Mucosa of stomach (tissue), 1 donor: ENCODE measurements around the gene TLR1.

Experiments used
- H3K27me3 ChIP-seq: one replicate; pipeline ENCODE4 v1.7.0; 2013; ENCODE audit warnings: mild to moderate bottlenecking, low read length; ENCODE audit not compliant: control insufficient read depth, insufficient read depth
- H3K36me3 ChIP-seq: one replicate; pipeline ENCODE4 v1.7.0; 2013; ENCODE audit warnings: low read length; ENCODE audit not compliant: control insufficient read depth, insufficient read depth
- H3K4me1 ChIP-seq: one replicate; pipeline ENCODE4 v1.7.0; 2013; ENCODE audit warnings: mild to moderate bottlenecking, low read length; ENCODE audit not compliant: control insufficient read depth, insufficient read depth
- H3K4me3 ChIP-seq: one replicate; pipeline ENCODE4 v1.7.0; 2013; ENCODE audit warnings: low read length
- H3K9ac ChIP-seq: one replicate; pipeline ENCODE4 v1.7.0; 2013; ENCODE audit warnings: mild to moderate bottlenecking, low read length, moderate library complexity
- H3K9me3 ChIP-seq: one replicate; pipeline ENCODE4 v1.7.0; 2013; ENCODE audit warnings: mild to moderate bottlenecking, low read length, moderate library complexity; ENCODE audit not compliant: control insufficient read depth
- donor health status: Pancreatic carcinoma.

TLR1 gene

DNA sequence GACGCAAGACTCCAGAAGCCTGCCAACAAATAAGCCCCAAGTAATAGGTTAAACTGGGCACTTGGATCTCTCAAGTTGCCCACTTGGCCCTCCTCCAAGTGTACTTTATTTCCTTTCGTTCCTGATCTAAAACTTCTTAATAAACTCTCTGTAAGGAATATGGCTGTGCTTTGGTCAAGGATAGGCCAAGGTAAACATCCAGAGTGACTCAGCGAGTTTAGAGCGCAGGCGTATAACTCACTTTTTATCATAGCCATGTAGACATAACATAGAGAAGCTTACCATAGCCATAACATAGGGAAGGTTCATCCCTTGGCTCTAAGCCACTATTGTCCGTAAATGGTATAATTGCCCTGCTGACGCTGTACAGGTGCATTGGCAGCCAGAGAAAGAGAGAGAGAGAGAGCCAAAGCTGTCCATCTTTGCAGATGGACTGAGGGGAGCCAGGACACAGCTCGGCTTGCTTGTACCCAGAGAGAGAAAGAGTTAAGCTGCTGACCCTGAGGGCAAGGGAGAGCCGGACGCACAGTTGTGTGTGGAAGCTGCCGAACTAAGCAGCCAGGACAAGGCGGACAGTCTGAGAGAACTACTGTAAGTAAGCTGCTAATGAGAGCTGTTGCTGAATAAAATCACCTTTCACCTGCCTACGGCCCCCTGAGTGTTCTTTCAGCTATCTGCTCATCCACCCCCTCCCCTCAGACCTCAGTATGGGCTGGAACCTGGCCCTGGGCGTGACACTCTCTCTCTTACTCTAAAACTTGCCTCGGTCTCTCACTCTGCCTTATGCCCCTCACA lies 1.8 kb downstream of the TLR1 start:
- Histone ChIP-seq H3K4me3 (no peak overlapping the region), H3K4me1 (no peaks in the 10 kb centered on the region), H3K9ac (no peak overlapping the region), H3K27me3 (no peaks in the 10 kb centered on the region), H3K36me3 (peaks cover 3% of the 10 kb centered on the region), H3K9me3 (no peaks in the 10 kb centered on the region)

DNA sequence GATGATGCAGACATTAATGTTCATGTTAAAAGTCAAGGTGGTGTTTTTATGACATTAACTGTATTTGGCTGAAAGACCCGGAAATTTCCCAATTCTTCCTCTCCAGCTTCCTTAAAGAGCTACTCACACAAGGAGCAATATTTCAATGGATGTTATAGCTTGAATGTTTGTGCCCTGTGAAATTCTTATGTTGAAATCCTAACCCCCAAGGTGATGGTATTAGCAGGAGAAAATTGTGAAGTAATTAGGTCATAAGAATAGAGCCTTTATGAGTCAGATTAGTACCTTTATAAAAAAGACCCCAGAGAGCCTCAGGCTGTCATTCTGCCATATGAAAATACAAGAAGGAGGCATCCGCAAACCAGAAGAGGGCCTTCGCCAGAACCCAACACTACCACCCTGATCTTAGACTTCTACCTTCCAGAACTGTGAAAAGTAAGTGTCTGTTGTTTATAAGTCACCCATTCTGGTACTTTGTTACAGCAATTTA lies 3.6 kb downstream of the TLR1 start:
- Histone ChIP-seq H3K9ac (no peak overlapping the region), H3K4me1 (no peaks in the 10 kb centered on the region), H3K4me3 (no peak overlapping the region), H3K27me3 (no peaks in the 10 kb centered on the region), H3K36me3 (peaks cover 3% of the 10 kb centered on the region), H3K9me3 (no peaks in the 10 kb centered on the region)

DNA sequence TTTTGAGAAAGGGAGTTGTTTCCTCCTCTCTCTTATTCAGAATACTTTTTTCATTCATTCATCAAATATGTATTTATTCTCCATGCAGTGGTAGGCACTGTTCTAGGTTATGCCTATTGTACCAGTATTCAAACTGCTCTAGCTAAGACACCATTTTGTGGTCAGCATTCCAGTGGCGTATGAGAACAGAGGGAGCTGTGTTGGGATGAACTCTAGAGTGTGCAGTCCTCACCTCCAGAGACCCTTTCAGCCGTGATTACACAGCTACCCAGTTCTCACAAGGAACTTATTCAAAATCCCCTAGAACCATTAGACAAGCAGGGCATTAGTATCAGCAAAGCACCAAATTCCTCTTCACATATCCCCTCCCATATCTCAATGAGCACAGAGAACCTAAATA lies 4.2 kb downstream of the TLR1 start:
- no peaks in the 10 kb centered on the region for H3K27me3 ChIP-seq
- no peaks in the 10 kb centered on the region for H3K4me1 ChIP-seq
- no peaks in the 10 kb centered on the region for H3K9me3 ChIP-seq
- H3K9ac ChIP-seq: no peak overlapping the region
- H3K4me3 ChIP-seq: no peak overlapping the region
- H3K36me3 ChIP-seq: peaks cover 3% of the 10 kb centered on the region

DNA sequence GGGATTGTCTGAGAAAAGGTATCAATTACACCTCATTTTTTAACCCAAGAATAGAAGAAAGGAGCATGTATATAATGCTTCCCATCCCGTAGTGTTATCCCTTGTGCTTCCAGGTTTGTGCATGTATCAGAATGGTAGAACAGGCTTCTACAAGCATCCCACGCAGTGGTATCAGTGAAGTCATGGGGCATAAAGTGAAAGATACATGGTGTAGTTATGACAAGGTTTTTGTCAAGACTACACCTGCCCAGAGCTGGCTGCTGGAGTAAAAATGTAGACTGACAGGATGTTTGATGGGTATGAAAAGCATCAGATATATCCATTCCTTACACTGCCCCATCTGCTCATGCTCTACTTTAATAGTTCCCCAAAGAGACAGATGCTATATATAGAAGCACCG lies 9.5 kb downstream of the TLR1 start:
- Histone ChIP-seq H3K36me3 (peaks cover 3% of the 10 kb centered on the region), H3K27me3 (no peaks in the 10 kb centered on the region), H3K9ac (no peak overlapping the region), H3K4me1 (no peaks in the 10 kb centered on the region), H3K9me3 (no peaks in the 10 kb centered on the region), H3K4me3 (no peak overlapping the region)

DNA sequence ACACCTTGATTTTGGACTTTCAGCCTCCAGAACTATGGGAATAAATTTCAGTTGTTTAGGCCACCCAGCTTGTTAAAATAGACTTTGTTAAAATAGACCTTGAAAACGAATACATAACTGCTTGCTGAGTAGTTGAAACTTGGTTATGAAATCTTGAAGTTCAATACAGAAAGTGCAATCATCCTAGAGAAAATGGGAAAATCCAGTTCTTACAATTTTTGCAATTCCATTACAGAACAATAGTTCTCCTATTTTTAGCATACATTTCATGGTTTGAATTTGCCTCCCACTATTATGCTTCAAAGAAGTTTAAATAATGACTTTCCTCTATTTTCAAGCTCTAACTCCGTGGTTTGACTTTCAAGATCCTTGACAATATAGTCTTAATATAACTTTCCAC lies 10.5 kb downstream of the TLR1 start:
- Histone ChIP-seq H3K9ac (no peak overlapping the region), H3K4me1 (no peaks in the 10 kb centered on the region), H3K27me3 (no peaks in the 10 kb centered on the region), H3K9me3 (no peaks in the 10 kb centered on the region), H3K36me3 (no peaks in the 10 kb centered on the region), H3K4me3 (no peak overlapping the region)

DNA sequence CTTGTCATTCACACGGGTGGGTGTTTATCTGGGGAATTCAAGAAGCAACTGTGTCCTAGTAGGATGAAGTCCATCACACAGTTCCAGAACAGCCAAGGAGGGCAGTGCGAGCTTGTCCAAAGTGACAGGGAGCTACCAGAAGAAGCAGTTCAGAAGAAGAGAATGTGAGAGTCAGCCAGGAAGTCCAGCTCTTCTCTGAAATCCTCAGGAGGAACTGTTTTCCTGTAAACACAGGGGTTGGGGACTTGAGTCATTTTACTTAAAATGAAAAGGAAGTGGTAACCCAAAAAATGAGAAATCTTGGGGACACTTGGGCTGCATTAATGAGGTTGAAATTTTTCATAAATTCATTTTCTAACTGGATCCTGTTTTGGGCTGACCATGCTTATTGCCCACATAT lies 13.6 kb downstream of the TLR1 start:
- Histone ChIP-seq H3K4me1 (peaks cover 7% of the 10 kb centered on the region), H3K36me3 (no peaks in the 10 kb centered on the region), H3K9me3 (no peaks in the 10 kb centered on the region), H3K9ac (no peak overlapping the region), H3K4me3 (no peak overlapping the region), H3K27me3 (no peaks in the 10 kb centered on the region)

DNA sequence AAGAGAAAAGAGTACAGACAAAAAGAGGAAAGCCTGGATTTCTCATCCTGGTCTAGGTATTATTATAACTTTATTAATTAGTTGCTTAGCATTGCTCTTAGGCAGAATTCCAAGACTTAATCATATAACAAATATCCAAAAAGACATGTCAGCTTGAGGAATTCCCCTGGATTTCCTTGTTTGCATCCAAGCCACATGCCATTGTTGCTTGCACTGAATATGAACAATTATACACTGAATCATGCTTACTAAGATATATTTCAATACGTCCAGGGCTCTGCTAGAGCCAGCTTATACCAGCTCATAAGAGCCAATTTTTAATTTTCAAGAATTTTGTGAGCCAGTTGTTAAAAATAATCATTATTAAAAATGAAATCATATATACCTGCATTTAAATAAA lies 16.3 kb downstream of the TLR1 start:
- no peaks in the 10 kb centered on the region for H3K27me3 ChIP-seq
- H3K4me3 ChIP-seq: no peak overlapping the region
- no peak overlapping the region for H3K9ac ChIP-seq
- H3K9me3 ChIP-seq: no peaks in the 10 kb centered on the region
- no peaks in the 10 kb centered on the region for H3K36me3 ChIP-seq
- H3K4me1 ChIP-seq: peaks cover 7% of the 10 kb centered on the region

DNA sequence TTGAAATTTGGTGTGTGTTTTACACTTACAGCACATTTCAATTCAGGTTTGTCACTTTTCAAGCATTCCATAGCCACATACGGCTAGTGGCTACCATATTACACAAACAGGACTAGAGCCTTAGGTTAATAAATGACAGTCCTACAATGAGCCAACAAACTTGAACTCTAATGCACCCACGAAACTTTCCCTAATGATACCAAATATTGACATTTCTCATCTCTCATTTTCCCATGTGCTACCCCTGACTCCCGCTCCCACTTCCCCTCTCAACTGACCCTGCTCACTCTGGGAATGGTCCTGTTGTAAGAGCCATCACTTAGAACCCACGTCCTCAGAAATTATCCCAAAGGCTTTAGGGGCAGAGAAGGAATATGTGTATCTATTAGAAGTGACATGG lies 16.9 kb downstream of the TLR1 start:
- Histone ChIP-seq H3K4me1 (peaks cover 7% of the 10 kb centered on the region), H3K36me3 (no peaks in the 10 kb centered on the region), H3K4me3 (no peak overlapping the region), H3K27me3 (no peaks in the 10 kb centered on the region), H3K9ac (no peak overlapping the region), H3K9me3 (no peaks in the 10 kb centered on the region)

DNA sequence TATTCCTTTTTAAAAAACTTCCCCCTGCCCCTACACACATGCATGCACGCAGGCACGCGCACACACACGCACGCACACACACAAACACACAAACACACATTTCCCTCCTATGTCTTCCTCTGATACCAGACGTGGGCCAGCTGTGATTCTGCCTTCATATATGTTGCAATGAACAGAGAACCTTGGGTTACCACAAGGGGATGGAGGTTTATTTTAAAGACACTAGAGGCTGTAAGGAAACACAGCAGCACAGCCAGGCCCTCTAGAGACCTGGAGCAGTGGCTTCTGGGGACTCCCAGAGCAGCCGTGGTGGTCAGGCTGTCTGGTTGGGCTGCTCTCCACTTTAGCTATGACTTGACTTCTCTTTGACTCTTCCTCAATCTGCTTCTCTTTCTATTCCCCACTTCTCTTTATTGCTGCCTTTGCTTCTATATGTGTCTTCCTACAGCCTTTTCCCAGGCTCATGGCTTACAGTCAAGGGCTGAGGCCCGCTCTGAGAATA lies 18.6 kb downstream of the TLR1 start:
- Histone ChIP-seq H3K36me3 (no peaks in the 10 kb centered on the region), H3K9me3 (no peaks in the 10 kb centered on the region), H3K9ac (no peak overlapping the region), H3K27me3 (no peaks in the 10 kb centered on the region), H3K4me3 (no peak overlapping the region), H3K4me1 (peaks cover 7% of the 10 kb centered on the region)

DNA sequence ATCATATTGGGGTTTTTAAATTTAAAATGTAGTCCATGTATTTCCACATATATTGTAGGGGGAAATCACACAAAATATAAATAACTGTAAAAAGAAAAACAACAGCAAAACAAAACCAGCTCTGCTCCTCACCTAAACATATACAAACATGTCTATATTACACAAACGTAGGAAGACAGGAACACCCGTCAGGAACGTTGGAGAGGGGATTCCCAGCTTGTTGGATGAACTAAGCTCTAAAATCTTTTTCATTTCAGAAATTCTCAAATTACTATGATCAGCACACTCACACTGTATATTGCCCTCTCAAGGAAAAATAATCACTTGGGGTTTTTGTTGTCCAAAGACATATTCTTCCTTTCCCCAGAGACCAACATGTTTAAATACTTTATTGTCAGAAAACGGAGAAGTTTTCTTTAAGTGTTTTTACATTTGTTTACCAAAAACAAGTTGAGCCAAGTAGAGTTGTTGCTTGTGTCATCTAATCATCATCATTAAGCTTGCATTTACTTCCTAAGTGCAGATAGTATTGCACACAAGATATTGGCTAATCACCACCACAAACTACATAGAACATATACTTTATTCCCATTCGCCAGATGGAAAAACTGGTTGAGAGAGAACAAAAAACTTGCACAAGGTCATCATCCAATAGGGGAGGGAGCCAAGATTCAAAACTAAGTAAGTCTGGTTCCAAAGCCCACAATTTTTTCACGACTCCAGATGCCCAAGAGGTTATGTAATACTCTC lies 19.4 kb downstream of the TLR1 start:
- no peak overlapping the region for H3K9ac ChIP-seq
- H3K4me3 ChIP-seq: no peak overlapping the region
- H3K36me3 ChIP-seq: no peaks in the 10 kb centered on the region
- H3K27me3 ChIP-seq: no peaks in the 10 kb centered on the region
- H3K9me3 ChIP-seq: no peaks in the 10 kb centered on the region
- H3K4me1 ChIP-seq: peaks cover 7% of the 10 kb centered on the region

DNA sequence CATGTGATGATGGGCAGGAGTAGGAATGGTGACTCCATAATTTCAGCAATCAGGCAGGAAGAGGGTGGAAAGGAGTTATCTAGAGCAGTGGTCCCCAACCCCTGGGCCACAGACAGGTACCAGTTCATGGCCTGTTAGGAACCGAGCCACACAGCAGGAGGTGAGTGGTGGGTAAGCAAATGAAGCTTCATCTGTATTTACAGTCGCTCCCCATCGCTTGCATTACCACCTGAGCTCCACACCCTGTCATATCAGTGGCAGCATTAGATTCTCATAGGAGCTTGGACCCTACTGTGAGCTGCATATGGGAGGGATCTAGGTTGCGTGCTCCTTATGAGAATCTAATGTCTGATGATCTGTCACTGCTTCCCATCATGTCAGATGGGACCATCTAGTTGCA lies 20.4 kb downstream of the TLR1 start:
- Histone ChIP-seq H3K4me1 (peaks cover 7% of the 10 kb centered on the region), H3K27me3 (no peaks in the 10 kb centered on the region), H3K9ac (no peak overlapping the region), H3K9me3 (no peaks in the 10 kb centered on the region), H3K36me3 (no peaks in the 10 kb centered on the region), H3K4me3 (no peak overlapping the region)

DNA sequence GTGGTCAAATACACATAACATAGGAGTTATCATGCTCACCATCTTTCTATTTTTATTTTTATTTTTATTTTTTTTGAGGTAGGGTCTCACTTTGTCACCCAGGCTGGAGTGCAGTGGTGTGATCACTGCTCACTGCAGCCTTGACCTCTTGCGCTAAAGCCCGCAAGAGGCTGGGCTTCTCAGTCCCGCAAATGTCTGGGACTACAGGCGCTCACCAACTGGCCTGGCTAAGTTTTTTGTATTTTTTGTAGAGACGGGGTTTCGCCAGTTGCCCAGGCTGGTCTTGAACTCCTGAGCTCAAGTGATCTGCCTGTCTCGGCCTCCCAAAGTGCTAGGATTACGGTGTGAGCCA lies 21.5 kb downstream of the TLR1 start:
- no peak overlapping the region for H3K9ac ChIP-seq
- H3K9me3 ChIP-seq: no peaks in the 10 kb centered on the region
- H3K4me3 ChIP-seq: no peak overlapping the region
- peaks cover 12% of the 10 kb centered on the region for H3K4me1 ChIP-seq
- no peaks in the 10 kb centered on the region for H3K27me3 ChIP-seq
- H3K36me3 ChIP-seq: no peaks in the 10 kb centered on the region
